Right ventricle myocardium superior (tissue), 1 donor: ENCODE data around the gene CDC123. TPM values are rescaled to one million over a fixed set of nuclear protein-coding genes. Genes with fewer than 3 reads are reported as not detected.

Experiments
- ATAC-seq: fragments of 200-7000 bp; cut with Tn5 transposase; one replicate; pipeline ENCODE4 v1.9.1; 2020; ENCODE audit warnings: mild to moderate bottlenecking; ENCODE audit not compliant: poor library complexity
- DNase-seq: peaks from one replicate; pipeline ENCODE4 v3.0.0-alpha.2; 2020
- intact Hi-C: fragments of 100-400 bp; cut with DNase I; formaldehyde crosslinking; loops from one replicate; pipeline ENCODE4 v1.11.2; 2022
- total RNA-seq: library from RNA; stranded (reverse); fragmentation: NEBNext Ultra II Directional; extraction: Animal tissue kit (Norgen Biotek cat#: 25700); gene quantifications from one replicate; pipeline ENCODE4 v1.2.1, GENCODE V29; 2021
- donor health status: DM: no; HTN: yes; CAD: no; lungs with severe emphysema.

CDC123 gene
- total RNA-seq, 1 donor from 2014 or later: 49.5 TPM

DNA sequence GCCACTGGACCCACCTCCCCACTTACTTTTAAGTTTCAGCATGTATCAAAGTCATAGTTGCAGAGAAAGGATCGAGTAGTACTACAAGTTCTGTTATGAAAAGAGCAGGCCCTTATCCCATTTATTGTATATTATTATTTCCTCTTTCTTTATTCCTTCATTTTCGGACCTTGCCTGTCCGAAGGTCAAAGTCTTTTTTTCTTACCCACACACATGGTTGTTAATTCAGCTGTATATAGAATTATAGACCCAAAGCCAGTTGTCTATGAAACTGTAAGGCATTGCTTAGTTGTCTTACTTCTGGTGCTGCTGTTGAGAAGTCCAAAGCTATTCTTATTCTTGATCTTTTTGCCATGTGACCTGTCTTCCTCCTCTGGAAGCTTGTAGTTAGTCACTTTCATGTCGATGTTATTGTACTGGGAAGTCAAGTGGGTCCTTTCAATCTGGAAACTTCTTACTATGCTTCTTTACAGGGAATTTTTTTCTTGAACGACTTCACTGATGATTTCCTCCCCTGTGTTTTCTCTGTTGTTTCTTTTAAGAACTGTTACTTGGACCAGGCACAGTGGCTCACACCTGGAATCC is 8.6 kb upstream of the CDC123 start:
- DNase-seq (no peak), ATAC-seq (no peak)
- intact Hi-C loops: no loop called here

DNA sequence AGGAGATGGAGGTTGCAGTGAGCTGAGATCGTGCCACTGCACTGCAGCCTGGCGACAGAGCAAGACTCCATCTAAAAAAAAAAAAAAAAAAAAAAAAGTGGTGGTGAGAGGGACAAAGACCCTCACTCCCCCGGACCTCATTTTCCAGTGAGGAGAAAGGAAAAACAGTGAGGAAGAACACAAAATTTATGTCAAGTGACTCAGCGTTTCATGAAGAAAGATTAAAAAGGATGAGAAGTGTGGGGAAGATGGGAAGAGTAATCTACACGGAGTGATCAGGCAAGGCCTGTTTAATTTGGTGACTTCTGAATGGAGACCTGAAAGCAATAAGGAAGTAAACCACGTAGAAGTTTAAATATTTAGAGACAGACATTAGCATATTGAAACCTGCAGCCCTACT is 7.3 kb upstream of the CDC123 start:
- intact Hi-C loops: no loop called here
- no peak for DNase-seq
- no peak for ATAC-seq

DNA sequence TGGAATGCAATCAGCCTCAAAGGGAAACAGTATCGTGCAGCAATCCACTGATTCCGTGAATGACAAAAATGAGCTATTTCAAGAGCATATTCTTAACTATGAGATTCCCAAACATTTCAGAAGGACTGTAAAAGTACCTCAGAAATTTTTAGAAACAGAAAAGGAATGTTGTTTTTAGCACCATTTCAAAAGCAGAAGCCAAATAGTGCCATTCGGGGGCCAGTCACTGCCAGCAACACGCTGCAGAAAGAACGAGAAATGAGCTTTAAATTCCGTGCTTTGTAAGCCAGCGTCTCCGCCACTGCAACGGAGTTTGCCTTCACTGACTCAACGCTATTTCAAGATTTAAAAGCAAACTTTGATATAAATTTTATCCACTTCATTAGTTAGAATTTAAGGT is 6.6 kb upstream of the CDC123 start:
- DNase-seq: no peak
- no peak for ATAC-seq
- intact Hi-C loops: no loop called here

DNA sequence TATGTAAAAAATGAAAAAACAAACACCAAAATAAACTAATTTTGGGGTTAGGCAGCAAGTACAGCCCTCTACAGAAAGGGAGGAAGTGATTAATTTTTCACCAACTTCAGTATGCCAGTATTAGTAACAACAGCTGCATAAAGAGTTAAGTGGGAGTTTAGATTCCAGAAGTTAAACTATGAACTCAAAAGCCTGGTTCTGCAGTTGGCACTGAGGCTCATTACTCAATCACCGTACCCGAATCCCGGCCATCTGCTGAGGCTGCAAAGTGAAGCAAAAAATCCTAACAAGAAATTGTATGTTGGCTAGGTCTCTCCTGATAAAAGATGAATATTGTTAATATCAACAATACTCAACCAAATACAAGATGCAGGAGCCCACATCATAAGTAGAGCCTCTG is 4.3 kb upstream of the CDC123 start:
- intact Hi-C loops: no loop called here
- no peak for ATAC-seq
- no peak for DNase-seq

DNA sequence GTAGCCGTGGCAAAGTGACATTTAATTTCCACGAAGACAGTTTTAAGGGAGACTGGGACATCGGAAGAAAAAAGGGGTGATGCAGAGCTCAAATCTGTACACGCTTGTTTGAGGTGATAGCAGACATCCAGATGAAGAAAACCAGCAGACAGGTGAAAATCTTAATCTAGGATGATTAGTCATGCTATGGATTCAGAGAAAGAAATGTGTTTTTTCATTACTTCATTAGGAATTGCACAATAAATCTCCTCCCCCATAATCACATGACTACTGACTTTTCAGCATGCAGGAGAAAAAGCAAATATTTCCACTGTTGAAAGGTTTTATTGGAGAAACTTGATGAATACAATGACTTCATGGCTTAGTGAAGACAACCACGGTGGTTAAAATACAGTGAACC is 2.8 kb upstream of the CDC123 start:
- DNase-seq (no peak), ATAC-seq (no peak)
- intact Hi-C loops: no loop called here

DNA sequence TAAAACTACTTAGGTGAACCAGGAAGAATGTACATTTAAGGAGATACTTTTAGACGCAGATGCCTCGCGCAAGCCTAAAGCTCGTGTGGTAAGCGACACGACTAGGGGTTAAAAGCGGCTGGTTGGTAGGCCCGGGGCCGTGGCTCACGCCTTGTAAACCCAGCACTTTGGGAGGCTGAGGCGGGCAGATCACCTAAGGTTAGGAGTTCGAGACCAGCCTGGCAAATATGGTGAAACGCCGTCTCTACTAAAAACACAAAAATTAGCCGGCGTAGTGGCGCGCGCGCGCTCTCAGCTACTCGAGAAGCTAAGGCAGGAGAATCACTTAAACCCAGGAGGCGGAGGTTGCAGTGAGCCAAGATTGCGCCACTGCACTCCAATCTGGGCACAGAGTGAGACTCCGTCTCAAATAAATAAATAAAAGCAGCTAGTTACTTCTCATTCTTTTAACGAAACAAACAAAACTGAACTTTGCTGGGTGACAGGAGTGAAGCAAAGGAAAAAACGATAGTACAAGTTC is 1.2 kb upstream of the CDC123 start:
- peak; percentile 76 for DNase-seq
- intact Hi-C loops: no loop called here
- ATAC-seq: peak; percentile 69

DNA sequence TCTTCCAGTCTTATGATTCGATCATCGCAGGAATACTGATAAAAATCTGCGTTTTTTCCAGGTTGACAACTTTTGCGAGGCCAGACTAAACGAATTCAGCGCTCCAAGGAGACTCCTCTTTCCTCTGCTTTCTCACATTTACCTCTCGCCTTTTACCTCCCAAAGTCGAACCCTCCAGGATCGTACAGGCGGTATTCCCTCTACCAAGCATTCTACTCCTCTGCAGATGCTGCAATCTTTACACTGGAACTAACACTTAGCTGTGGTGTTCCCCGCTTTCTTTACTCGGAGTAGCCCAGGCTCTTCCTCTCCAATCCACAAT is 746 bp upstream of the CDC123 start:
- intact Hi-C loops: no loop called here
- ATAC-seq: no peak

DNA sequence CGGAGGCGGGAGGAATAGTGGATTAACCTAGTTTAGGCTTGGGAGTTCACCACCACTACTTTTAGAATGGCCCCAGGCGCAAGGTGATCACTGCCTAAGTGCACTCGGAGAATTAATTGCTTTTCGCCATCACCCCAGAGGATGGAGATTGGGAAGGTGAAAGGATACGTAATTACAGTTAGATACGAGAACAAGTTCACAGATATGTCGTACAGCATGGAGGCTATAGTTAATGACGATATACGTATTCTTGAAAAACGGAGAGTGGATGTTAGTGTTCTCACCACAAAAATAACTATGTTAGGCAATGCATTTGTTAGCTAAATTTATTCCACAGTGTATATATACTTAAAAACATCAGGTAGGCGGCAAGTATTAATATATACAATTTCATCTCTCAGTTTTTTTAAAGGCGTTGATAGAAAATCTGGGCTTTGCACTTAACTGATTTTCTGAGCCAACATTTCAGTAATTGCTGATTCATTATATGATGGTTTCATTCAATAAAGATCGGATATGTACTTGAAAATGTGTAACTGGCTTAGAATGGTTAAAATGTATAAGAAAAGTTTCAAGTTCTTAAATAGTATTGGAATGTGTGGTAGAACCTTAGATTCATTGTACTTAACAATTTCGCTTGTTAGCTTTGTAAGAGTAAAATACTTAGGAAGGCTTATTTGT is 683 bp downstream of the CDC123 start:
- intact Hi-C loops: no loop called here
- ATAC-seq: no peak
- DNase-seq: no peak

More for the DNA sequence above, 746 bp upstream of the CDC123 start:
- DNase-seq: no peak

DNA sequence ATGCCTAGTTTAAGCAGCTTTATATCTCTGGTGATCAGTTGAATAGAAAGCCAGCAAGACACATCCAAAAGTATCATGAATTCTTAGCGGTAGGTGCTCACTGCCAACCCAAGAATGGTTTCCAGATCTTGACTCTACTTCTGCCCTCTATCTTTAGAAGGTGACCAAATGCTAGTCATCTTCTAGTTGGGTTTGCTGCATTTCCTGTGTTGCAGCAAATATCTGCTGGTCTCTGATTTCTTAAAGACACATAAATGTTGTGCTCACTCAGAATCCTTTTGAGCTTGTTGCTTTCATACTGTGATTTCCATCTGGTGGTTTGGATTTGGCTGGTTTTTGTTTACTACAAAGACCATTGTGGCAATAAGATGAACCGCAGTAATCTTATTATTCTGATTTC is 2.2 kb downstream of the CDC123 start:
- ATAC-seq (no peak), DNase-seq (no peak)
- intact Hi-C loops: no loop called here

DNA sequence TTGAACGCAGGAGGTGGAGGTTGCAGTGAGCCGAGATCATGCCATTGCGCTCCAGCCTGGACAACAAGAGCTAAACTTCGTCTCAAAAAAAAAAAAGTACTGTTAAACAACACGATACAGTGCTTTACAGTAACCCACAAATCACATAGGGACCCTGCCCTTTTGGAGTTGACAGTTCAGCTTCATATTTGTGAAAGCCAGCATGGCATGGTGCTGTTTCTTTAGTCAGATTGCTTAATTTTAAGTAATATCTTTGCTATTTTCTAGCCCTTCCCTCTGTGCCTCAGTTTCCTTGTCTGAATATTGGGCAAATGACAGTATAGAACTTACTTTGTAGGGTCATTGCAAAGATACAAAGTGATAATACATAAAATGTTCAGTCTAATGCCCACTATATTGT is 4.9 kb downstream of the CDC123 start:
- ATAC-seq (no peak), DNase-seq (no peak)
- intact Hi-C loops: no loop called here

DNA sequence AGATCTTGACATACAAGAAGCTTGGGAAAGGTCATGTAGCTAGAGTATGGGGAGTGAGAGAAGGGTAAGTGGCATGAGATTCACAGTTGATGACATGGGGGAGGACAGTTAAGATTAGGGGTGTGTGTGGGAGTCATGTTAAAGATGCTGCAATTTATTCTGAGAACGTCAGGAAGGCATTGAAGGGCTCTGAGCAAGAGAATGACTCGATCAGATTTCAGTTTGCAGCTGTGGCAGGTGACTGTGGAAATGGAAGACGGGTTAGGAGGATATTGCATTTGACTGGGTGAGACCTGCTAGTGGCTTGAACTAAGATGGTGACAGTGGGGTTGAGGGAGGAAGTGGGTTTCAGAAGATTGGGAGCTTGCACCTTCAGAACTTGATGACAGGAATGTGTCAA is 5.6 kb downstream of the CDC123 start:
- intact Hi-C loops: no loop called here
- ATAC-seq (no peak), DNase-seq (no peak)

DNA sequence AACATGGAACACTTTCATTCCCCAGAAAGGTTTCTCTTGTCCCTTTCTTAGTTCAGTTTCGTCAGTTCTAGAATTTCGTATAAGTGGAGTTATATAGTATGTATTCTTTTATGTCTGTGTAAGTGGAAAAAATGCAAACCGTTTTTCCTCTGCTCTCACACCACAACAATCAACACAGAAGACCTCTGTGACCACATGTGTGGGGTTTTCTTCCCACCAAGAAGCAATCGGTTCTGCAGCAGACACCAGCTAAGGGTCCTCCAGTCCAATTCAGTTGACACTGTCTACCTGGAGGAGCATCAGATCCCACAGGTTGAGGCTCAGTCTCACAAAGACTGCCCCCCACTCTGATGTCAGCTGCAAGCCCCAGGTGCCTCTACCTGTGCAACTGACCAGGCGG is 6.2 kb downstream of the CDC123 start:
- no peak for ATAC-seq
- intact Hi-C loops: no loop called here

DNA sequence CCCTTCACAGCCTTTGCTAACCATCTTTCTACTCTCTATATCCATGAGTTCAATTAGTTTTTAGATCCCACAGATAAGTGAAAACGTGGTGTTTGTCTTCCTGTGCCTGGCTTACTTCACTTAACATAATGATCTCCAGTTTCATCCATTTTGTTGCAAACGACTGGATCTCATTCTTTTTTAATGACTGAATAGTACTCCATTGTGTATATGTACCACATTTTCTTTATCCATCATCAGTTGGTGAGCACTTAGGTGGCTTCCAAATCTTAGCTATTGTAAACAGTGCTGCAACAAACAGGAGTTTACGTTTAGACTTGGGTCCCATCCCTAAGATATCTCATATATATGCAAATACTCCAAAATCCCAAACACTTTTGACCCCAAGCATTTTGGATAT is 9.1 kb downstream of the CDC123 start:
- DNase-seq: no peak
- intact Hi-C loops: no loop called here
- ATAC-seq: no peak

More for the DNA sequence above, 6.2 kb downstream of the CDC123 start:
- DNase-seq: no peak

DNA sequence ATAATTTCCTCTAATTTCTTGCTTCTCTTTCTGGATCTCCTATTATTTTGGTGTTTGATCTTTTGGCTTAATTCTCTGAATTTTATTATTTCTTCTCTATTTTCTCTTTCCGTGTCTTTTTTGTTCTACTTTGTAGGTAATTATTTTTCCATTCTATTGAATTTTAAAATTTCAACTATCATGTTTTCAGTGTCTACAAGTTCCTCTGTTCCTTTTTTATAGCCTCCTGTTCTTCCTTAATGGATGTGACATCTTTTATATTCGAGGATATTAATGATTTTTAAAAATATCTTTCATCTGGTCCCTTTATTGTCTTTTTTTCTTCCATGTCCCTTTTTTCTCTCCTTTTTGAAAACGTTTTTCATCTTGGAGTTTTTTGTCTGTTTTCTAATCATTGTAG is 11.1 kb downstream of the CDC123 start:
- intact Hi-C loops: no loop called here
- DNase-seq (no peak), ATAC-seq (no peak)

DNA sequence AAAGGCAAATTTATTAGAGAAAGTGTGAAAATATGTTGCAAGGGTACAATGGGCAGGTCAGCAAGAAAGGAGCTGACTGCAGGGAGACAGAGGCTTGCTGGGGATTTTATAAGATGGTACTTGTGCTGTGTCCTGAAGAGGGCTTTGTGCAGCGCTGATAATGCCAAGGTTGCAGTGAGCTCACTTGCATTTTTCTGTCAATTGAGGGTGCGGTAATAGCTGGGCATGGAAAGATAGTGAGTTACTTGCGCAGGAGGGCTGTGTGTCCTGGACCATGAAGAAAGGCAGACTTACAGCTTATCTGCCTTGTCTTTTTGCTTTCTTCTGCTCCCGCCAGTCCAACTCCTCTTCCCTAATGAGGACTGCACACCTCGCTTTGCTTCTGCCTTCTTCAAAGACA is 12.5 kb downstream of the CDC123 start:
- ATAC-seq (no peak), DNase-seq (no peak)
- intact Hi-C loops: no loop called here

DNA sequence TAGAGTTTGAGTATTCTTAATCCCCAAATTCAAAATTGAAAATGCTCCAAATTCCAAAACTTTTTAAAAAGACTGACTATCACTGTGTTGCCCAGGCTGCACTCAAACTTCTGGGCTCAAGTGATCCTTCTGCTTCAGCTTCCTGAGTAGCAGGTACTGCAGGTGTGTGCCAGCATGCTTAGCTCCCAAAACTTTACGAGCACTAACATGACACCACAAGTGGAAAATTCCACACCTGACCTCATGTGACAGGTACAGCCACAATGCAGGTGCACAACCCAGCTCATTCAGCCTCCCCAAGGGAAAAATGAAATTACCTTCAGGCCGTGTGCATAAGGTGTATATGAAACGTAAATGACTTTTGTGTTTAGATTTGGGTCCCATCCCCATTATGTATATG is 16.5 kb downstream of the CDC123 start:
- no peak for ATAC-seq
- DNase-seq: no peak
- intact Hi-C loops: no loop called here

DNA sequence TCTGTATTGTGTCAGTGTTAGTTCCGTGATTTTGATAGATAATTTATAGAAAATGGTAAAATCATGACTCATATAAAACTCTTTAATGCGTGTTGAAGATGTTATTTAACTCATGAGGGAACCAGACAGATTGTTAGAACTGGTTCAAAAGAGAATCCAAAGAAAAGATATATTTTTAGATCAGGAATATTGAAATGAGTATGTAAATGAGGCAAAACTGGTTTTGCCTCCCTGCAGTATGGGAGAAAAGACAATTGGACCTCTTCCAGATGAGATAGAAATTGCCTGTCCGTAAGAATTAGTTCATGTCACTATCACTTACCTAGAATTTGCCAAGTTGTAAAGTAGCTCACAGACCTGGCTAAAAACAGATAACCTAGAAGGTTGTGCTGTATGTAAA is 17.6 kb downstream of the CDC123 start:
- DNase-seq: no peak
- intact Hi-C loops: no loop called here
- ATAC-seq: no peak

DNA sequence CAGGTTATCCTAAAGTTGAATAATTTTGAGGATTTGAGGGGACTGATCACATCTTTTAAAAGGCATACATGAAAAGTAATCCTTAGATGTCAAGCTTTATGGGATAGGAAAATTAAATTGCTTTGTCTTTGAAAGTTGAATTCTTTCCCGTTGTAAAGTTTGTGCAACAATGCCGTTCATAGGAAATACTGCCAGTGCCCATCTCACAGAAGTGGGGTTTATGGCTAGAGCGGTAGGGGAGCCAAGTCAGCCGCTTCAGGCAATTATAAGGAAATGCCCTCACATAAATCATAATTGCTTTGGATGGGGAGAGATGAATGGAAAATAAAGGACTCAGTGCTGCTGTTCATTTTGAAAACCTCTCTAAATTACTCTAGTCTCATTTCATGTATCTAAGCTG is 18.1 kb downstream of the CDC123 start:
- intact Hi-C loops: no loop called here
- ATAC-seq (no peak), DNase-seq (no peak)

DNA sequence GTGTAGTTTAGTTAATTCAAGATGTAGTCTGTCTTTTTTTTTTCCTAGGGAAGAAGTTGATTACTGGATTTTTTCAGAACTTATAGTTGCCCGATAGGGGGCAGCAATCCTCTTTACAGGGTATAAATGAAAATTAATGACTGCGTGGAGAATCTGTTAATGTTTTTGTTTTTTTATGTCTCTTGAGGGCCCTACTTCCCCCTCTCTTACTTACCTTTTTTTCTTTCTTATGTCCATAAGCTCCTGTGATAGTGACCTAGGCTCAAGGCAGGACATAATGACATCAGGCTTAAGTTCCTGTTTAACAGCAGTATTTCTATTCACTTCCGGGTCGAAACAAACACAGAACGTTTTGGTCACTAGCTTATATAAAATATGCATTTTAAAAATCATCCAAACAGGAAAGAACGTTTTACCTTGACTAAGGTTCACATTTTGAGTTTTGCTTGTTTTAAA is 18.8 kb downstream of the CDC123 start:
- DNase-seq (no peak), ATAC-seq (peak; percentile 44)
- intact Hi-C loops: no loop called here

DNA sequence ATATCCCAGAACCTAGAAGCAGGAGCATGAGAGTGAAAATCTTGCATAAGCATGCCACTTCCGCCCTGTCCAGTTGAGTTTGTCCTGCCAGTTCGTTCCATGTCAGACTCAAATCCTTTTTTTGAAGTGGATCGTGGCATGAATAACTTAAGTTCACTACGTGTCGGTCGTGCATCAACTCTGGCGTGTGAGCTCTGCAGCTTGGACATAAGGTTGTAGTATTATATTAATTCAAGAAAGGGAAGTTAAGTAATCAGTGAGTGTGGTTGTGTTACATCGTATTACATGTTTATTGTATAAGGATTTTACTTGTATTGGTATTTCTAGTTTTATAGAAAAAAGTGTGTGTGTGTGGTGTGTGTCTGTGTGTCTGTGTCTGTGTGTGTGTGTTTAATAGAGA is 23.0 kb downstream of the CDC123 start:
- DNase-seq (no peak), ATAC-seq (no peak)
- intact Hi-C loops: no loop called here
